GM19023 (cell line): ENCODE measurements around the gene TENM4.

ENCODE experiments used
- ATAC-seq: cut with Tn5 transposase; IDR thresholded peaks from one replicate; pipeline ENCODE4 v1.9.1; 2021; ENCODE audit warnings: mild to moderate bottlenecking, moderate library complexity; ENCODE audit not compliant: unreplicated experiment

The TENM4 gene

DNA sequence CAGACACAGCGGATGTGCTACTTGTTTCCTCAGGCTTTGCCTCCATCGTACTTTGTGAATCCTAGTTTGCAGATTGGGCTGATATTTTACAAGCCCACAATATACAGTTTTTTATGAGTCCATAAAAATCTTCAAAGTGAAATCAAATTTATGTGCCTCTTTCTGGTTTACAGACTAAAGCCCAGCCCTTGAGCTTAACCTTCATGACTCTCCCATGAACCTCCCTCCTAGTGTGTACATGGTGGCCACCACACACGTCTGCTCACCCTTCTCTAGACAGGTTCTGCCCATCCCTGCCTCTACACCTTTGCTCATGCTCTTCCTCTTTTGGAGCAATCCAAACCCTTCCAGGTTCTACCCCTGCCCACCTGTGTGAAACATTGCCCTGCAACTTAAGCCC lies 129.4 kb downstream of the TENM4 start:
- ATAC-seq = no peak

DNA sequence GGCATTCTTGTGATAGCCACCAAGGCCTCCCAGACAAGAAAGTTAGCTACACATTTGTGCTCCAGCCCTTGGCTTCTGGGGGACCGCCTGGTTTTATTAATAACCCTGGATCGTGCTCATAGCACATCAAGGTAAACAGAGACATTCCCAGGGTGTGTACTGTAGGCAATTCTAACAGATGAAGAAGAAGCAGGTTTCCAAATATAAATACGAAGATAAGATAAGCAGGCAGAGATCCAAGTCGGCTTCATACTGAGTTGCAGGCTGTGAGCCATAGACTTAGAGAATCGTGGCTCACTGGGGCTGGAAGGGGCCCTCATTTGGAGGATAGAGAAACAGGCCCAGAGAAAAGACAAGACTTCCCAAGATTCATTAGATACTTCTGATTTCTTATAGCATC lies 131.4 kb downstream of the TENM4 start:
- no peak for ATAC-seq

DNA sequence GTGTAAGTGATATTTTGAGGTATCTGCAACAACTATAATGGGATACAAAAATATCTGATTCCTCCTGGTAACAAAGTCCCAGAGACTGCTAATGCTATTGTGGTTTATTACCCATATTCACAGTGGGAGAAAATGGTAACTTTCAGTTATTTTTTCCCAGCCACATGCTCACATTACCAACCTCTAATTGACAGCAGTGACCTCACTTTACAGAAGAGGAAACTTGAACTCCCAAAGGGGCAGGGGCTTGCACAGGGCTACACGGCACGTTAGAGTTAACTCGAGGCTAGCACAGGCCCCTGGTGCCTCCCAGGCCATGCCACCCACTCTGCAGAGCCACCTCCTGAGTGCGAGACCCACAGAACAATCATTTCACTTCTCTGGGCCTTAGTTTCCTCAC lies 132.4 kb downstream of the TENM4 start:
- ATAC-seq = no peak

DNA sequence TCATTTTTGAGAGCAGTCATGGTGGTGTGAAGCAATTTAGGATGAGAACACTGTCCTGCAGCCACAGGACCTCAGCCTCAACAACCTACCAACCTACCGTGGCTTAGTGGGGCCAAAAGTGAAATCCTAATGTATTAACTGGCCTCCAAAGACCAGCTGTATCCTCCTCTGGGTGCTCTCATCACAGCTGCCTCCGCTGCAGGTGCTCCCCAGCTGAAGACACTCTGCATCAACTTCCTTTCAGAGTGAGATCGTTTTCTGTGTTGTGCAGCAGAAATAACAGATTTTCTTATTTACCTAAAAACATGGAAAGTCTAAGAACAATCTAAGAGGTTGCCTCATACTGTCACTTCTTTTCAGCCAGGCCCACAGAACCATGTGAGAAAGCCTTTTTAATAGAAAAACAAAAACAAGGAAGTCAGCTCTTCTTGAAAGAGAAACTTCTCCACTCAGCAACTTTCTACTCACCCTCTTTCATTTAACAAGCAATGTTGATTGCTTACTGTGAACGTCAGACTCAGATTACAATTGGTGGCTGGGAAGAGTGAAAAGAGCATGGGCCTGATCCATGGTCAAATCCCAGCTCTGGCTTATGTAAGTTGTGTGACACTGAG lies 136.1 kb downstream of the TENM4 start:
- ATAC-seq = peak; percentile 56

DNA sequence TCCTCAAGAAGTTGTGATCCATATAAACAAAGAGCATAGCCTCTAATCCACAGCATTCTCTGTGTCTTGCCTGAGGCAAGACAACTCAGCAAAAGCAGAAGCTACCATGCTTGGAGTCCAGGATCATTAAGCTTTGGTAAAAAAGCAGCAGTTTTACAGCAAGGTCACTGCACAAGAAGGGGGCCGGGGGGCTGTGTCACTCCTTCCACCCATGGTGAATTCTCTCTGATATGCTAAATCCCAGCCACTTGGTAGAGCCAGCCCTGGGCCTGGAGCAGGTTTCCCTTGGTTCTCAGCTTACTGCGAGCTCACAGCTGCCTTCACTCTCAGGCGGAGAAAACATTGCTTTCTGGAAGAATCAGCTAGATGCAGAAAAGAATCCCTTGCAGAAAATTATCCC lies 144.7 kb downstream of the TENM4 start:
- ATAC-seq = no peak

DNA sequence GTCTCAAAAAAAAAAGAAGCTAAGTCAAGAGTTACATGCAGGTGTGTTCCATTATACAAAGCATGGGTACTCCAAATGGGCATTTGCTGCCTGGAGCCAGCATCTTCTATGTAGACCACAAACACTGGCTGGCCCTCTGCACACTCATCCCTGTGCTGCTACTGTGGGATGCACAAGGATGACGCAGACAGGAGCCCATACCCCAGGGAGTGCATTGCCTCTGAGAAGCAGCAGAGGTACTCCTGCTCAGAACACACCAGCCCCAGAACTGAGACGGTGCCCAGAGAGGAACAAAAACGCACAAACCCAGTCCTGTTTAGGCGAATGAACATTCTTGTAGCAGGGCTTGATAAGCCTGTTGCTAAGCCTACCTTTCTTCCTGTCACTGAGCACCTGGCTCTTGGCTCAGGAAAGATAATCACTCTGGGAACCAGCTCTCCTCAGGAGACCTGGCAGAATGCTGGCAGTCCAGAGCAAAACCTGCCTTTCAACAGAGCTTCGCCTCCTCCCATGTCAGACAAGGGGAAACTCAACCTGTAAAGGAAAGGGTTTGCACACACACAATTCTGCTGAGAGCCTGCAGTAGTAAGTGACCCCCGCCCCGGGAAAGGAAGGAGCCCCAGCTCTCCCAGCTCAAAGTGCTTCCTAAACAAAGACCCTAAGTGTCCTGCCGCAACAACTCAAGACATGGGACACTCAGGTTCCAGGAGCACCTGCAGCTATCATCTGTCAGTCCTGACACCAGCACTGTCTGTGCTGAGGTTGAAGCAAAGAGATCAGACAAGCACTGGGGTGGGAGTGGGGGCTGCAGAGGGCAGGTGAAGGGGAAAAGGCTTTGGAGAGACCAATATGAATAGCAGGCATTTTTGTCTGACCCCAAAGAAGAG lies 145.7 kb downstream of the TENM4 start:
- no peak for ATAC-seq

DNA sequence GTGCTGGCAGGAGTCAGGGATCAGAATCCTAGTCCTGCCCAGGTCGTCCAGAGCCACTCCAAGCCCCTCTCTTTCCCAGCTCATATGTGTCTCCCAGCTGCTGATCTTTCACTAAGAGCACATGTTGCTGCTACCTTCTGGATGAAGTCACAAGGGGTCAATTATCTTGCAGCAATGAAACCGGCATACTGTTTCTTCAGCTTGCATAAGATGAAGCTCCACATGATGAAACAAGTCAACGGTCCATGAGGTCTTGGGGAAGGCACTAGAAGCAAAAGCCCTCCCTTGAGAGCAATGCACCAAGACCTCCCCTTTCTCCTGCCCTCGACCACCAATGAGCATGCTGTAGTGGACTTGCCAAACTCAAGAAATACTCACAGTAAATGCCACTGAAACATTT lies 148.9 kb downstream of the TENM4 start:
- no peak for ATAC-seq

DNA sequence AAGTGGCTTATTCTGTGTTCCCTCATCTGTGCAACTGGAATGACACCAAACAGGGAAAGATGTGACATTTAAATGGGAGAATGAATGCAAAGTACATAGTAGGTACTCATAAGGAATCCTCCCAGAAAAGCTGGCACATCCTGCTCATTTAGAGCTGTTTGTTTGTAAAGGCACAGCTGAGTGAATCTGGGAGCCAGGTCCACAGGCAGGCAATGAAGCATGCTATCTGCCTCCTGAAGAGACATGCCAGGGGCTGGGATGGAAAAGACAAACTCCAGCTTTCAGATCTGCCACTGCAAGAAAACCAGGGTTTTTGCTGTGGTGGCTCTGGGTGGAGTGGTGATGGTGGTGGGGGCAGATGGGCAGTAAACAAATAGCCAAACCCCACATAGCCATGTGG lies 150.1 kb downstream of the TENM4 start:
- no peak for ATAC-seq

DNA sequence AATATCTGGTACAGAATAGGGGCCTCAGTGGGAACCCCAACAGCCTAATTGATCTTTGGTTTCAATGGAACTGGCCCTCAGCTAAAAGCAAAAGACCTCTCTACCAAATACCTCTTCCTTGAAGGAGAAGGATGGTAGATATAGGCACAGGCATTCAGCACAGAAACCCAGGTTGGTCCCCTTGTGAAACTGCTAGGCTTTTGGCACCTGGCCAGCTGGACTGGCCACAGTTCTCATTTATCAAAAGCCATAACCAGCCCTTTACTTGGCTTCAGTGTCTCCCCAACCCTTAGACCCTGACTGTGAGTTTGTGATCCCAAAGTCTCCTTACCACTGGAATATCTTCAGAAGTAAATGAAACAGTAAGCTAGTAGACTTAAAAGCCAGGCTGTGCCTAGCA lies 152.9 kb downstream of the TENM4 start:
- ATAC-seq = no peak

DNA sequence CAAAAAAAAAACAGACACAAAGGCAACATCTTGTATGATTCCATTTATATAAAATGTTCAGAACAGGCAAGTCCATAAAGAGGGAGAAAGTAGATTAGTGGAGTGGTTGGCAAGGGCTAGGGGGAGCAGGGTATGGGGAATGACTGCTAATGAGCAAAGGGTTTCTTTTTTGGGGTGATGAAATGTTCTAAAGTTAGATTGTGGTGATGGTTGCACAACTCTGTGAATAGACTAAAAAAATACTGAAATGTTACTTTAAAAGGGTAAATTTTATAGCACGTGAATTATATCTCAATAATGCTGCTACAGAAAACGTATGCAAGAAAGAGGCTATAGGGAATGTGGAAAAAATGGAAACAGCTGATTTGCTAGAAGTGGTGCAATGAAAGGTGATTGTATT lies 155.1 kb downstream of the TENM4 start:
- ATAC-seq = no peak

DNA sequence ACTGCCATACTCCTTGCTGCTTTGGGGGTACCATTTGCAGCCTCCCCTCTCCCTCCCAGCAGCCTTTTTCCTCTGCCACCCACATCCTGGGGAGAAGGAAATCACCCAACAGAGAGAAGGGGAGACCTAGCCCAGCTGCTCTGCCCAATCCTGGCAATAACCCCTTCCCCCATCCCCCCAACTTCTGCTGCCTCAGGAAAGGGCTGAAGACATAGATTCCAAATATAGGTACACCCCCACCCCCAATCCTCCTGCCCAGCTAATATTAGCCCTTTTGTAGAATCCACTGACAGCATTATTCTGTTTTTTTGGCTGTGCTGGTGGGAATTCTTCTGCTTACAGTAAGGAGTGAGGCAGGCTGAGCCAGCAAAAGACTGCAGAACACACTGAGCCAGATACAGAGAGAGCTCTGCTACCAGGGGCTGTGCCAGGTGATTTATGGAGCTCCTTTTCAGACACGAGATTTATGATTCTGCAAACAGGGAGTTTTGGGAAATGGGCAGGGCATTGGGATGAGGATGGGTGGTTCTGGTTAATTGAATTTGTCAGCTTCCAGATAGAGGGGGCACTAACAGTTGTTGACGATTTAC lies 164.0 kb downstream of the TENM4 start:
- ATAC-seq = no peak

DNA sequence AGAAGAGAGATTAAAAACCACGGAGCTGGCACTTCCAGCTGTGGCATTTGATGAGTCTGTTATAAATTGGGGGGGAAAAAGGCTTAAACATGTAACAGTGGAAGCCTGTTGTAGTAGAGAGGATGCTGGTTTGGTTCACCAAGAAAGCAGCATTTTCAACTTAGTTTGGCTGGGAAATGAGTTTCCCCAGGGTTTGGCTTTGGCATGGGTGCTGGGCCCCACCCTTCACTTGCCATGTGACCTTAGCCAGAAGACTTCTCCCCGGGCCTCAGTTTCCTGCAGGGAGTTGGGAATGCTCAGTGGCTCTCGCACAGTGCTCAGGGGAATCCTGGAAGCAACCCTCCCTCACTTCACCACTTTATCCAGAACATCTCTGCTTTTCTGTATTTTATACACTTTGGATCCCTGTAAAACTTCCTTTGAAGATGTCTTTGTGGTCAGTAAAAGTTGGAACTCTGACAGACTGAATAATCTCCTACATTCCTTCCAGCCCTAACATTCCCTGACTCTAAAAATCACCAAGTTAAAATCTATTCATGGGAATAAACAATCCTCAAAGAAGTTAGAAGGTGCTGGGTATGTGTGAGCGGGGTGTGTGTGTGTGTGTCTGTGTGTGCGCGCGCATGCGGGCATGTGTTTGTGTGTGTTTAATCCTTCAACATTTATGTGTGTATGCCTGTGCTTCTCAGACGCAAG lies 166.0 kb downstream of the TENM4 start:
- ATAC-seq = no peak

DNA sequence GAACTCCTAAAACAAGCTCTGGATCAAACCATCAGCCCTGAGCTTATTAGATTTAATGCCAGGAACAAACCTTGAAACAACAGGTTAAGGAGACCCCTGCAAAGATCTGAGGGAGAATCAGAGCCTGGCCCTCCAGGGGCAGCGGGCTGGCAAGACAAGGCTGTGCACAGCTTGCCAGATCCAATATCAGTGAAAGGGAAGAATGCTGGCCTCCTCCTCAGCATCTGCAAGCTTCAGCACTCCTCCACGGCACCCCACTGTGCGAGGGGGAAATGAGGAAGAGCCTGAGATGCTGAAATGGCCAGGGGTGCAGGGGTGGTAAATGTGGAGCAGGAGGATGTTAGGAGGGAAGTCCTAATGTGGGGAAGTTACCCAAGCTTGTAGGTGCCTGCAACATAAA lies 167.0 kb downstream of the TENM4 start:
- ATAC-seq = no peak

DNA sequence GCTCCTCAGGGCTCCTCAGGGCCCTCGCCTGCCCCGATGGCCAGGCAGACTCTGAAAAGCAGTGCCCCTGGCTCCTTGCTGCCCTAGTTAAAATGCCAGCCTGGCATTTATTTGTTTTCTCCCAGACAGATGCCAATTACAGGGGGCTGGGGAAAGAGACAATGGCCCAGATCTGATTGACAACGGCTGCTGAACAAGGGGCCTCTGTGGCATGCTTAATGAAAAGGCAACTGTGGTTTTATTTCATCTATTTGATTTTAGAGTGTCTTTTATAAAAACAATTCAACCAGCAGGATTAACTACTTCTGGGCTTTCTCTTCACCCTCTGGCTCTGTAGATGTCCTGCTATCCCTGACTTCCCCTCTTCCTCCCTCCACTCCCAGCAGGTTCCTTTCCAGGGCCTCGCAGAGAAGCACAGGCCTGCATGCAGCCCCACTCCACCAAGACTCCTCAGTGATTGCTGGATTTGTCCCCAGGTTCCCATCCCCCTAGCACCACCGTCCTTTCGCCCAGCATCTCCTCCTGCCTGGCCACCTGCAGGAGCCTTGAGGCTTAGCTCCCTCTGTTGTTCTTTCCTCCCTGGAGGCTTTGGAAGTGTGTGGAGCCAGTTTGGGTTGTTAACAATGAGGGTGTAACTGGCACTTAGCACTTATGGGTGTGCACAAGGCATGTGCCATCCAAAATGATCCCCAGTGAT lies 171.1 kb downstream of the TENM4 start:
- no peak for ATAC-seq

DNA sequence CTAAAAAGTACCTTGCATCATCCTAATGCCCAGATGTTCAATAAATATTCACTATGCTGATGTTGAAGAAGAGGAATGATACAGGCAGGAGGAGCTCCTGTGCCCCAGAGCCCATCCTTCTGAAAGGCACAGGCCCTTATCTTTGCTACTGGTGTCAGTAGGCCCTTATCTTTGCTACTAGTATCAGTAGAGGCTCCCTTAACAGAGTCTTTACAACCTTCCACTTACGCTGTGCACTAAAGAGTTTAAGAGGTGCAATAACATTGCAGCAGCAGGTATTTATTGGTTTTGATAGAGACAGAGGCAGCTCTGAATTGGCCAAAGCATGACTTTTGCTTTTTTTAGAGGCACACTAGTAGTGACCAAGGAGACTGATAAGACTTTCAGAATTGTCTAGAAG lies 174.4 kb downstream of the TENM4 start:
- ATAC-seq = no peak

DNA sequence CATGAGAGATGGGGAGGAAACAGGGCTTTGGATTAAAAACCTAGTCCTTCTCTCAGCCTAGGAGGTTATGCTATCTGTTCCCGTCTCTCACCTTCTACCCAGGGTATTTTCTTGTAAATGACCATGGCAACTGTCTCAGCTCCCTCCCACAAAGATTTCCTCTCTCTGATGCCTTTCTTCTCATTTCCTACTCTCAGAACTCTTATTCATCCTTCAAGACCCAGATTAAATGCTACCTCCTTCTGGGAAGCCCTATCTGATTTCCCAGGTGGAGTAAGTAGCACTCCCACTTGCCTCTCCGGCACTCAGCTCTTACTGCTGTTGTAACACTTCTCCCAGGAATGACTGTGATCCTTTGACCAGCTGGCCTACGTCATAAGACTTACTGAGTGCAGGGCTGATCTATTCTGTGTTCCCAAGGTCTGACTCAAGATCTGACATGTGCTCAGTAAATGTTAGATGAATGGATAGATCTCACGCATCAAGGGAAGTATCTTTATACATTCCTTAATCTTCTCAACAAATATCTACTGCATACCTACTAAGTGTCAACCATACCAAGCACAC lies 175.0 kb downstream of the TENM4 start:
- ATAC-seq = no peak

DNA sequence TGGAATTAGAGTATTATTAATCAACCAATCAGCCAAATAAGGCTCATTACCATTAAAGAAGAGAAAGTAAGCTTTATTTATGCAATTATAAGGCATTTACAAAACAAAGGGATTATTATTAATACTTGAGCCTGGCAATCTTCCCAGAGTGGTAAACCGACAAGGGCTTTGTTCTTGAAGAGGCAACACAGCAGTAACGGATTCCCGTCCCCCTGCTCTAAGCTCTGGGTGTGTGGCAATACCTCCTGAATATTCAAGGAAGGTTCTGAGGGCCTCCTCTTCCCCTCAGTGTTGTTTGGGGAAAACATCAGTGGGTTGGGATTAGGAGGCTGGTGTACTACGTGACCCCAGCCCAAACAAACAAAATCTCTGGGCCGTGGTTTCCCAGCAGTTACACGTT lies 176.5 kb downstream of the TENM4 start:
- no peak for ATAC-seq

DNA sequence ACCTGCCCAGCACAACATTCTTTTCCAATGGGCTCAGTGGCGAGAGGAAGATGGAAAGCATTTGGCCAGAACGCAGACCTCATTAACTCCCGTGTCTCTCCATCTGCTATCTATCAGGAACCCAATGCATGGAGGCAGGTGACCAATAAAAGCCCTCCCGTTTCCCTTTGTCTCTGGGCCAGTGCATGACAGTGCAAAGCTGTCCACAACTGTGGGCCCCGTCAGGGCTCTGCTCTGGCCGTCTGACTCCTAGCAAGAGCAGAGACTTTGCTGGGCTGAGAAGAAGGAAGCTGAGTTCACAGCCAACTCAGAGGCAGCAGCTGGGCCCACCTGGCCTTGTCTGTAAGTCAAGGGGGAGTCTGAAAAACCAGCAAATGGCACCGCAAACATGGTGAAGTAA lies 177.8 kb downstream of the TENM4 start:
- ATAC-seq = no peak

DNA sequence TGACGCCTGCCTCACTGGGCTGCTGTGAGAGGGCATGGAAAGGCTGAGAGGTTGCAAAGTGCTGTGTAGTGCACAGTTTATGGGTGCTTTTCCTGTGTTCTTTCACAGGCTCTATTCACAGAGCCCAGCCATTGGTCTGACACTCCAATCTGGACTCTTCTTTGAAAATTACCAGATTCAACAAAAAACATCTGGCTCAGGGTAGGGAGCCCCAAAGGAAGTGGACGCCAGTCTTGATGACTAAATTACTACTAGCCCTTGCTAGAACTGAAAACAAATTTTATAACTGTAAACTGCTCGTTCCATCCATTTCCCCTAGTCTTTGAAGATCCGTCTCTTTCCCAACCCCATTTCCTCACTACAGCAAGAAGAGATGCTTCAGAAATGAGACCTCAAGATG lies 178.6 kb downstream of the TENM4 start:
- ATAC-seq = no peak

DNA sequence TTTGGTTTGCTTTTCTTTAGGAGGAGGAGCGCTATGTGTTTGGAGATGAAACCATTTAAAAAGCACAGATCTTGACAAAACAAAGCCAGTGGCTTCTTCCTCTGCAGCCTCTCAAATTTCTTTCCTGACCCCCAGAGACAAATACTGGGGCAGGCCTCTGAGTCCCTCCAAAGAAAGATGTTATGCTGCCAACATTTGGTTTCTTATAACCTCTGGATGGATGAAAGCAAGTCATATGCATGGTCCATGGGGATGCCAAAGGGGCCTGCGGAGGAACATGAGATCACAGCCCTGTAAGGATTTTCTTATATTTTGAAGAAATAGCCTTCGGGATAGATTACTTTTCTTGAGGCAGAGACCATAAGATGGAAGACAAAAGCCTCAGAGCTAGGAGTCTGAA lies 179.1 kb downstream of the TENM4 start:
- ATAC-seq = no peak

DNA sequence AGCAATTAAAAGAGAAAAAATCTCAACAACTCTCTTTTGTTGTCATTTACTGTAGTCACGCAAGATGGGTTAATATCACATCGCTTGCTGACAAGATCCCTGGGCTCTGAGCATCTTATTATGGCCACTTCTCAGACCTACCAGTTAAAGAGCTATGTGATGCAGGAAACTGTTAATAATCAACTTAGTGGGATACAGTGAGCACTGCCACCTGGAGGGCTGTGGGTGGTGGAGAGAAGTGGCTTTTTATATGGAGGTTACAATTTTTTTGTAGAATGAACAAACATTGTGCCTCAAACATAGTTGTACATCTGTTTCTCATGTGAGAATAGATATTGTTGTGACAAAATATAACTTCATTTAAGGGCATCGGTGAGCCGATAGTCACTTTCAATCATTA lies 181.0 kb downstream of the TENM4 start:
- ATAC-seq = no peak
